HCT116 (cell line): ENCODE data around the gene LGR6. TPM values are rescaled to one million over a fixed set of nuclear protein-coding genes. Genes with fewer than 3 reads are reported as not detected.

Source experiments
- ATAC-seq: fragments of 200-7000 bp; cut with Tn5 transposase; 2 replicates; pipeline ENCODE4 v1.9.1; 2020; ENCODE audit warnings: mild to moderate bottlenecking, moderate library complexity
- BruUV-seq: library from RNA; stranded (reverse); fragments of 400-500 nt; replicated peaks from 2 replicates; lab custom pipeline; 2021; lab: Mats Ljungman, UMichigan
- CTCF ChIA-PET: fragments of 300-600 bp; sonication (Branson Sonifier 250); formaldehyde crosslinking; loops from one replicate; lab custom pipeline; 2021; ENCODE audit warnings: antibody characterized with exemption; lab: Charles Lee
- POLR2A ChIA-PET: fragments of 300-600, 350-600 bp; sonication (Branson Sonifier 250); formaldehyde crosslinking; loops from one replicate; lab custom pipeline; 2021; ENCODE audit warnings: antibody characterized with exemption; lab: Charles Lee
- RAD21 ChIA-PET, 2 experiments: fragments of 300-600 bp; sonication (Branson Sonifier 250); formaldehyde crosslinking; loops; one replicate each; lab custom pipeline; 2023; ENCODE audit warnings: low total read pairs in 2 of 2; ENCODE audit not compliant: uncharacterized antibody in 2 of 2, unreplicated experiment in 2 of 2, low non-redundant PET in 1 of 2; lab: Charles Lee
- DNase-seq: peaks from one replicate; pipeline ENCODE4 v3.0.0-alpha.2; 2010; ENCODE audit warnings: low read depth, low spot score
- H2AFZ ChIP-seq: fragments of 200-600 bp; shearing (Covaris generic), sonication (generic); 2 replicates; pipeline ENCODE4 v1.6.1; 2017; ENCODE audit warnings: low read depth, mixed run types, mixed read lengths, antibody characterized with exemption, low read length; ENCODE audit not compliant: poor library complexity, severe bottlenecking
- H3K27ac ChIP-seq: 2 replicates; pipeline ENCODE4 v1.5.1; 2012; ENCODE audit warnings: low read depth, low read length
- H3K27me3 ChIP-seq: fragments of 200-600 bp; sonication (generic); 2 replicates; pipeline ENCODE4 v1.6.1; 2016; ENCODE audit warnings: mixed run types, low read length, mixed read lengths; ENCODE audit not compliant: insufficient read depth
- H3K36me3 ChIP-seq, 2 experiments: fragments of 200-500 bp in 1 of 2; fragments of 200-600 bp in 1 of 2; sonication (Bioruptor generic) in 1 of 2; sonication (generic) in 1 of 2; 2 replicates each; pipeline versions ENCODE4 v1.5.1 to v1.6.1; 2014 to 2016; ENCODE audit warnings: low read length in 2 of 2, inconsistent platforms in 1 of 2, mixed read lengths in 1 of 2, mixed run types in 1 of 2; ENCODE audit not compliant: insufficient read depth in 2 of 2, control insufficient read depth in 1 of 2
- H3K4me1 ChIP-seq, 2 experiments: fragments of 200-600 bp in 1 of 2; sonication (generic) in 1 of 2; 2 replicates each; pipeline versions ENCODE4 v1.5.1 to v1.6.1; 2012 to 2017; ENCODE audit warnings: low read length in 2 of 2, inconsistent platforms in 1 of 2, mild to moderate bottlenecking in 1 of 2, mixed read lengths in 1 of 2, mixed run types in 1 of 2, moderate library complexity in 1 of 2; ENCODE audit not compliant: insufficient read depth in 2 of 2, control insufficient read depth in 1 of 2
- H3K4me2 ChIP-seq: fragments of 200-600 bp; sonication (generic); 2 replicates; pipeline ENCODE4 v1.6.1; 2017; ENCODE audit warnings: mixed run types, low read length, mixed read lengths
- H3K4me3 ChIP-seq, 2 experiments: fragments of 200-600 bp in 1 of 2; sonication (generic) in 1 of 2; replicated peaks in 1 of 2; 2 replicates each; pipeline ENCODE4 v1.5.1; 2011 to 2016; ENCODE audit warnings: low read length in 2 of 2, control low read depth in 1 of 2, low read depth in 1 of 2, mild to moderate bottlenecking in 1 of 2, mixed read lengths in 1 of 2, mixed run types in 1 of 2
- H3K79me2 ChIP-seq: fragments of 200-600 bp; sonication (generic); 2 replicates; pipeline ENCODE4 v1.6.1; 2017; ENCODE audit warnings: mild to moderate bottlenecking, mixed run types, low read length, moderate library complexity, mixed read lengths; ENCODE audit not compliant: insufficient read depth
- H3K9ac ChIP-seq: fragments of 200-600 bp; sonication (generic); 2 replicates; pipeline ENCODE4 v1.6.1; 2016; ENCODE audit warnings: low read length, mixed read lengths
- H3K9me2 ChIP-seq: fragments of 200-600 bp; sonication (generic), shearing (Covaris generic); 2 replicates; pipeline ENCODE4 v1.6.1; 2017; ENCODE audit warnings: mixed run types, mild to moderate bottlenecking, moderate library complexity; ENCODE audit not compliant: insufficient read depth
- H3K9me3 ChIP-seq, 2 experiments: fragments of 200-500 bp in 1 of 2; fragments of 200-600 bp in 1 of 2; sonication (Bioruptor generic) in 1 of 2; sonication (generic) in 1 of 2; 2 replicates each; pipeline ENCODE4 v1.6.1; 2014 to 2017; ENCODE audit warnings: low read length in 2 of 2, mixed read lengths in 2 of 2, inconsistent platforms in 1 of 2, low read depth in 1 of 2, mild to moderate bottlenecking in 1 of 2, mixed run types in 1 of 2, moderate library complexity in 1 of 2; ENCODE audit not compliant: control insufficient read depth in 1 of 2, insufficient read depth in 1 of 2
- H4K20me1 ChIP-seq: fragments of 200-600 bp; sonication (generic), shearing (Covaris generic); 2 replicates; pipeline ENCODE4 v1.6.1; 2017; ENCODE audit warnings: mixed run types, mild to moderate bottlenecking, moderate library complexity; ENCODE audit not compliant: insufficient read depth
- CEBPB ChIP-seq: IDR thresholded peaks from 2 replicates; pipeline ENCODE4 v1.6.1; 2012; ENCODE audit warnings: low read depth
- CTCF ChIP-seq, 3 experiments: fragments of 200-600 bp in 1 of 3; sonication (generic) in 1 of 3; IDR thresholded peaks in 2 of 3; conservative IDR thresholded peaks in 1 of 3; 2 replicates each; pipeline ENCODE4 v1.5.1; 2012 to 2017; ENCODE audit warnings: low read depth in 2 of 3, low read length in 2 of 3, antibody characterized with exemption in 1 of 3, borderline replicate concordance in 1 of 3, control low read depth in 1 of 3, mild to moderate bottlenecking in 1 of 3, mixed read lengths in 1 of 3, mixed run types in 1 of 3, moderate library complexity in 1 of 3; ENCODE audit not compliant: insufficient read depth in 1 of 3
- EGR1 ChIP-seq: IDR thresholded peaks from 2 replicates; pipeline ENCODE4 v1.6.1; 2012; ENCODE audit warnings: low read depth
- EZH2phosphoT487 ChIP-seq: fragments of 200-600 bp; IDR thresholded peaks from 2 replicates; pipeline ENCODE4 v1.6.1; 2018; ENCODE audit warnings: antibody characterized with exemption, borderline replicate concordance
- FOSL1 ChIP-seq: IDR thresholded peaks from 2 replicates; pipeline ENCODE4 v1.6.1; 2012; ENCODE audit warnings: low read depth
- JUND ChIP-seq: IDR thresholded peaks from 2 replicates; pipeline ENCODE4 v1.6.1; 2012
- MAX ChIP-seq: IDR thresholded peaks from 2 replicates; pipeline ENCODE4 v1.6.1; 2012
- POLR2AphosphoS5 ChIP-seq: IDR thresholded peaks from 2 replicates; pipeline ENCODE4 v1.6.1; 2011; ENCODE audit warnings: mild to moderate bottlenecking, low read depth, low read length, moderate library complexity
- REST ChIP-seq: IDR thresholded peaks from 2 replicates; pipeline ENCODE4 v1.6.1; 2012; ENCODE audit warnings: low read depth
- SIN3A ChIP-seq: IDR thresholded peaks from 2 replicates; pipeline ENCODE4 v1.6.1; 2012; ENCODE audit warnings: low read depth
- SRF ChIP-seq: IDR thresholded peaks from 2 replicates; pipeline ENCODE4 v1.6.1; 2012; ENCODE audit warnings: low read depth
- TCF7L2 ChIP-seq: IDR thresholded peaks from 2 replicates; pipeline ENCODE4 v1.7.0; 2011; ENCODE audit warnings: borderline replicate concordance, inconsistent platforms; ENCODE audit not compliant: insufficient read depth, insufficient read length; ENCODE audit errors: extremely low read depth
- YY1 ChIP-seq: IDR thresholded peaks from 2 replicates; pipeline ENCODE4 v1.6.1; 2011; ENCODE audit warnings: low read length, low read depth, moderate library complexity, mild to moderate bottlenecking; ENCODE audit not compliant: insufficient replicate concordance; ENCODE audit errors: extremely low read depth
- ZNF274 ChIP-seq: fragments of 200-500 bp; sonication (Bioruptor generic); IDR thresholded peaks from 2 replicates; pipeline ENCODE4 v1.6.1; 2014; ENCODE audit warnings: mild to moderate bottlenecking, low read depth, low read length, inconsistent platforms
- intact Hi-C: fragments of 100-400 bp; cut with micrococcal nuclease; formaldehyde crosslinking; loops from 2 replicates; pipeline ENCODE4 v1.10.0; 2022
- total RNA-seq: library from RNA; stranded (reverse); gene quantifications from one replicate; pipeline ENCODE4 v1.2.1, GENCODE V29; 2021; ENCODE audit not compliant: unreplicated experiment

The LGR6 gene
- total RNA-seq, 1 experiment from 2014 or later = 0.20 TPM

- no peaks in the 10 kb centered on the region for H3K9me2 ChIP-seq
- DNase-seq = no peak
- no peak for ATAC-seq
- H3K27me3 ChIP-seq = peaks cover 17% of the 10 kb centered on the region; the same call in 1 of the 2 replicates
- intact Hi-C loops = no loop called here
- no TSS peak for BruUV-seq
- ChIA-PET CTCF (no interaction called here), POLR2A (no interaction called here), RAD21 (interaction anchor here in 1 of 2 experiments (0.9 kb wide), 1 partner anchor 36 kb away, joined by 3 read pairs; no protein-coding TSS in a partner anchor)
- no peak overlapping the region for H3K4me2 ChIP-seq
- no peaks in the 10 kb centered on the region for H3K9me3 ChIP-seq
- H3K36me3 ChIP-seq = no peaks in the 10 kb centered on the region
- H3K27ac ChIP-seq = no peak overlapping the region
- H3K9ac ChIP-seq = no peak overlapping the region
- H2AFZ ChIP-seq = no peak overlapping the region
- no peaks in the 10 kb centered on the region for H4K20me1 ChIP-seq
- no peak overlapping the region for H3K4me3 ChIP-seq
- no peaks in the 10 kb centered on the region for H3K79me2 ChIP-seq
- TF ChIP-seq SIN3A = no peak
- no peak for TF ChIP-seq SRF
- no peak for TF ChIP-seq POLR2AphosphoS5
- no peak for TF ChIP-seq FOSL1
- no peak for TF ChIP-seq ZNF274
- TF ChIP-seq EZH2phosphoT487 = no peak
- TF ChIP-seq EGR1 = no peak
- no peak for TF ChIP-seq REST
- TF ChIP-seq CTCF (IDR thresholded peaks at IDR 0.05 in 2 of 3, conservative IDR thresholded peaks at IDR 0.05 in 1 of 3; ENCODE audit: borderline replicate concordance in 1 of 3, insufficient read depth in 1 of 3, low read depth in 2 of 3, low read length in 2 of 3) = no peak
- no peak for TF ChIP-seq MAX
- no peak for TF ChIP-seq JUND
- no peak for TF ChIP-seq TCF7L2
- no peak for TF ChIP-seq YY1
- TF ChIP-seq CEBPB = no peak
- H3K4me1 ChIP-seq = no peaks in the 10 kb centered on the region
Observed at GRCh38 chr1:202310071-202310725, 116.6 kb downstream of the LGR6 start.
